Mononuclear cell (primary cell): ENCODE results near the gene KRIT1. TPM values are rescaled to one million over a fixed set of nuclear protein-coding genes. Genes with fewer than 3 reads are reported as not detected.

Experiments
- H3K27me3 ChIP-seq: 2 replicates; pipeline ENCODE4 v1.6.0; 2011; ENCODE audit warnings: low read length, control low read depth; ENCODE audit not compliant: insufficient read depth
- H3K4me1 ChIP-seq: 2 replicates; pipeline ENCODE4 v1.5.1; 2011; ENCODE audit warnings: mild to moderate bottlenecking, low read length, control low read depth; ENCODE audit not compliant: insufficient read depth
- H3K4me3 ChIP-seq: 2 replicates; pipeline ENCODE4 v1.5.1; 2011; ENCODE audit warnings: mild to moderate bottlenecking, low read length, moderate library complexity
- H3K9me3 ChIP-seq: 2 replicates; pipeline ENCODE4 v1.5.1; 2011; ENCODE audit warnings: low read depth, mild to moderate bottlenecking, control low read depth, low read length
- total RNA-seq: library from RNA; depleted of rRNA; stranded (reverse); fragments of >200 nt; gene quantifications from one replicate; pipeline ENCODE4 v1.2.3, GENCODE V29; 2012

Gene KRIT1
- total RNA-seq, 1 donor = 33.3 TPM

- Histone ChIP-seq H3K4me1 (no peaks in the 10 kb centered on the region), H3K4me3 (no peak overlapping the region), H3K27me3 (no peaks in the 10 kb centered on the region), H3K9me3 (no peaks in the 10 kb centered on the region)
Measured at GRCh38 chr7:92149736-92150239, 95.9 kb downstream of the KRIT1 start.

Other genes starting within 250 kb of the KRIT1 start
- 45.7 TPM for gene CYP51A1, start 111.4 kb downstream of the KRIT1 start, total RNA-seq
- 0.10 TPM for gene LRRD1, start 66.8 kb downstream of the KRIT1 start, total RNA-seq
- 110 TPM for gene ANKIB1, start 60 bp upstream of the KRIT1 start, total RNA-seq
- 11.2 TPM for gene GATAD1, start 201.6 kb upstream of the KRIT1 start, total RNA-seq
- not detected for gene ERVW-1, start 232.0 kb upstream of the KRIT1 start, total RNA-seq